GM19463 (cell line): ENCODE results near the gene PDZRN4.

Source experiments
- ATAC-seq: cut with Tn5 transposase; IDR thresholded peaks from one replicate; pipeline ENCODE4 v1.9.1; 2021; ENCODE audit warnings: mild to moderate bottlenecking, moderate library complexity; ENCODE audit not compliant: unreplicated experiment

The PDZRN4 gene

GRCh38 chr12:41442896-41443295, 254.8 kb downstream of the PDZRN4 start:
- no peak for ATAC-seq

DNA sequence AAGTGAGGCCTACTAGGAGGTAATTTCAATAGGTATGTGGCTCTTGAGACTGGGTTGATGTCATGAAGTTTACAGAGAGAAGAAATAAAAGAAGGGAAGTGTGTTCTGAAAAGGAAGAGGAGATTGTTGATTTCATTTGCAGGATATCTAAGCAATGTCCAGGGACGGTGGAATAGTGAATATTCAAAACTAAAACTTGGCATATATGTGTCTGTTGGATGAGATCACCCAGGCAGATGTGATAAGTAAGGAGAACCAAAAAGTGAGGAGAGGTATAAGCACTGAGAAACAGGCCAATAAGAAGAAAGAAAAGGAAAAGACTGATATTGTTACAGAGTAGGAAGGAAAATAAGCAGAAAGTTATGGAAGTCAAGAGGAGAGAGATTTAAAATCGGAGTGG, 255.6 kb downstream of the PDZRN4 start:
- ATAC-seq = no peak

DNA sequence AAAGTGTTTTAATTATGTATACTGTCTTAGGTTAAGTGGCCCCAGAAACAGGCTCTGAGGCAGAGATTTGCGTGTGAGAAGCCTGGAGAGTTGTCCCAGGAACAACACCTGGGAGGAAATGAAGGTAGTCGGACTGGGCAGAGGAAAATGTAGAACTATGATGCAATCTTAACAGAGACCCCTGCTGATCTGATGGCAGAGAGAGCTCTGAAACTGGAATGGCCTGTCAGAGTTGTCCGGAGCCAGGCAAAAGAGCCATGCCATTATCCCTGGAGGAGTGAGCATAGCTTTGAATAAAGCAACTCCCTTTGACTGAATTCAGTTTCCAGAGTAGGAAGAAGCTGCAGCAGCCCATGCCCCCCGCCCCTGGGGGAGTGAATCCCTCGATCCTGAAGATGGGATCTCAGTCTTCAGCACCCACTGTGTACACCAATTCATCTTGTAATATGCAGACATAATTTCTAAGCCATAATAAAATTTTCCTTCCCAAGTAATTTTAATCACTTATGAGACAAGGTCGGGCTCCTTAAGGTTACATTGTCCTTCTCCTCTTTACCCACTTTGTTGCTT, 264.8 kb downstream of the PDZRN4 start:
- no peak for ATAC-seq

DNA sequence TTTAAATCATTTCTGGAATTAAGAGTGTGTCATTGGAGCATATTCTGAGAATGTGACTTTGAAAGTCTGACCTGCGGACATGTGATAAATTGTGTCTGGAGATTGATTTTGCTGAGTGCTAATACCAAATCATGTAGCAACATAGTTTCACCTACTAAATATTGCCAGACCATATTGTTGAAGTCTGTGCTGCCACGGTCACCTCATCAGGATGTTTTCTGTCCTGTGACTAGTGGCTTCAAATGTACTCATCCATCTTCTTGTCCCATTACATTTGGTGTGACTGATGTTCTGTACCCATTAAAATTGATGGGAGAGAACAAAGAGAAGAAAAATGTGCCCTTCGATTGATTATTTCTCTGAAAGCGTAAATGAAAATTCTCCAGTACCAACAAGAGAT, 265.3 kb downstream of the PDZRN4 start:
- ATAC-seq = no peak

DNA sequence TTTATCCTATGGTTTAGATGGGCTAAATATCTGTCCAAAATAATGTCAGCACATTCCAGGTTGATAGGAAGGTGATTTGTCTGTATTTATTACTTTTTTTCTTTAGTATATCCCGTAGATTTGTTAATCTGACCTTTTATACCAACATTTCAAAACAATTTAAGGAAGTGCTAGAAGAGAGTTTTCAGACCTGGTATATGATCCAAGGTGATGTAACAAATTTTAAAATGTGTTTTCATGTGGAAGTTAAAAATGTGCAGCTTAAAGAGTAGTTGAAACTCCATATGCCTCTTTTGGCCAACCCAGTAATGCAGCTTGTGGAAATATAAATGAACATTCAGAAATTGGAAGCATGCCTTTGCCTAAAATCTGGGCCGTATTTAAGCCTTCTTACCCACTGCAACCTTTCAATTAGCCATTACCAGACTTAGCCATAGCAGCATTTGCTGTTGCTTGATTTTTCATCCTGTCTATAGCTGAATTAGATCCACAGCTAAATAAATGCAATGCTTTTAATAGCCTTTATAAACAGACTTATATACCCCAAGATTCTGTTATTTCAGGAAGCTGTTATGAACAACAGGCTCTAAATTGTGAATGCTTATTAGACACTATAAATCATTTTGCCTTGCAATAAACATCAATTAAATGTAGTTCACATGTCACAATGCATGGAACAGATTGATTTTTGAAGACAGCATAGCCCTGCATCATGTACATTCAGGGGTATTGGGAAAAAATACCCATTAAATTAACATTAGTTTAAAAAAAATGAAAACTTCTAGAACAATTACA, 271.2 kb downstream of the PDZRN4 start:
- no peak for ATAC-seq

GRCh38 chr12:41459906-41460214, 271.7 kb downstream of the PDZRN4 start:
- no peak for ATAC-seq

DNA sequence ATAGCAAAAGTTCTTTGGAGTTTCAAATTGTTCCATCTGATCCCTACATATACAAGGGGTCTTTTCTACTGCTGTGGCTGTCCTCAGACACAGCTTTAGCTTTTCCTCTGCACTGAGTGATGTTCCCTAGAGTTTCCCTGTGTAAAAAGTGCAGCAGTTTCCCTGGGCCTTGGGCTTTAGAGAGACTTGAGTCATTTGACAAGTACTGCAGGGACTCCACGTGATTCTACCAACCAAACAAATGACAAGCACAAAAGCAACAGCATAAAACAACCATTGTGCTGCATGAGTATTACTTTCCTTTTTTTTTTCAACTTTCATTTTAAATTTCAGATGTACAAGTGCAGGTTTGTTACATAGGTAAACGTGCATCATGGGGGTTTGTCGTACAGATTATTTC, 272.8 kb downstream of the PDZRN4 start:
- no peak for ATAC-seq

GRCh38 chr12:41462312-41462711, 274.2 kb downstream of the PDZRN4 start:
- no peak for ATAC-seq

DNA sequence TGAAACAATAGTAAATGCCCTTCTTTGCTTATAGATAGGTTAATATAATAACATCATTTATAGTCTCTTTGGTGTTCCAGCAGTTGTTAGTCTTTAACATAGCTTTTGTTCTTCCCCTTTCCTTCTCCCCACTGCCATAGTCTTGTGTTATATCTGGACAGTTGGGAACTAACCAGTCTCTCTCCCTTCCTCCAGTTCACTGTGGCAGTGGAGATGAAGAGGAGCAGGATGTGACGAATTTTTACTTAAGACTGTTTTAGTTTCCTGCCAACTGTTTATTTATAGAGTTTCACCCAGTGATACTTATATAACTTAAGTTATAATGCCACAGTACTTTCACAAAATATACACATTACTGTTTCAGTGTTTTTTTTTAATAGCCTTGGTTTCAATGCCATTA, 277.4 kb downstream of the PDZRN4 start:
- ATAC-seq = no peak

DNA sequence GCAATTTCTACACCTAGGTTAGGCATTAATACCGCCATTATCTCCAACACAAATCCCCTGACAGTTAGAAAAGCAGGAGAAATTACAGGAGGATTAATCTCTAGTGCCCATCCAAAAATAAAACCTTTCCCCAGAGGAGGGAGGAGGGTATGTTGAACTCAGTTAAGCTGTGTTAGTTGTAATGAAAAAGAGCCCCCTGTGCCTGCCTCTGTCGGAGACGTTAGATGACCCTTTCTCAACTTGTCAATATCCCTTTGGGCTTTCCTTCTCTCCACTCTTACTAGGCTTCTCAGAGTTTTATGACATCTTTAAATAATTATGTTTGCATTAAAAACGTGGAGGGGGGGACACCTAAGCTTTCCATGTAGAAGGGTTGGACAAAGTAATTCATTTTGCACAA, 278.2 kb downstream of the PDZRN4 start:
- no peak for ATAC-seq

DNA sequence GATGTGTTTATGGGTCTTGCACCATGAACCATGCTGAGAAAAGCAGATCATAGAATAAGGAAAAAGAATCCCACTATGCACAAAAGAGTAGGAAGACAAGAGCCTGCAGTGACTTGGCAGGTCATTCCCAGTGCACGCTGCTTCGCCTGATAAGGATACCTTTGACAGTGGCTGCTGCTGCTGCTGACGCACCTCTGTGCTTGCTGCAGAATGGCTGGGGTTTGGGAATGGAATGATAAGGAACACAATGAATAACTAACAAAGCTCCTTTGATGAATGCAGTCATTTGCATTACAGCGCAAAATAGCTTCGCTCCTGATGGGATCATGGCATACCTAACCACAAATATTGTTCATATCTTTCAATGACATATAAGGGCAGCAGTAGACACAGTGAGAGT, 278.7 kb downstream of the PDZRN4 start:
- no peak for ATAC-seq

GRCh38 chr12:41467591-41468325, 279.6 kb downstream of the PDZRN4 start:
- no peak for ATAC-seq

GRCh38 chr12:41468341-41468740, 280.2 kb downstream of the PDZRN4 start:
- no peak for ATAC-seq

- no peak for ATAC-seq
These were observed 280.6 kb downstream of the PDZRN4 start for GRCh38 chr12:41468756-41469155.

DNA sequence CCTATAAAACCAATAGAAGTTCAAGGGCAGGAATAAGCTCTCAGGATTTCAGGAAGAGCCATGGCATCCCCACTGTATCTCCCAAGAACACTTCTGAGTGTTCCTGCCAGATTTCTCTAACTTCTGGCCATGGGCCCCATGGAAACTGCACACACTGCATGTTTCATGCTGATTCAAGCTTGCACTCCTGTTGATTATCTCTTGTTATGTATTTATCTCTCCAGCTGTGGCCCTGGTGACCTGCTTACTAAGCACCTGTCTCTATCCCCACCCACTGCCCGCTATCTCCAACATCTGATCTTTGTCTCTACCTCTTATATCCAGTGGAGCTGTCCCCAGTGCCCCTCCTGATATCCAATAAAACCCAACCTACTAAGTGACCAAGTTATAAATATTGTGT, 285.3 kb downstream of the PDZRN4 start:
- ATAC-seq = no peak

DNA sequence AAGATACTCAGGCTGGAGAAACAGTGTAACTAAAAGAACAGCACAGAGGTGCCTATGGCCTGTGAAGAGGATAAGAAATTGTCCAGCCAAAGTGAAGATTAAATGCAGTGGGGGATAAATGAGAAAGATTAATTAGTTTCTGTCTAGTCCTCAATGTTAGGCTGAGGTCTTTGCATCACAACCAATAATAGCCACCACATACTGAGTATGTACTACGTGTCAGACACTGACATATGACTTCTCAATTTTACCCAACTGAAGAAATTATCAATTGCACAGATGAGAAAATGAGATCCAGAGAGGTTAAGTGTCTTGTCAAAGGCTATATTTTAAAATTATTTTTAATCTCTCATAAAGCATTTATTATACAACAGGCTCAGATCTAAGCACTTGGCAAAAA, 285.9 kb downstream of the PDZRN4 start:
- no peak for ATAC-seq

- ATAC-seq = no peak
These were observed 288.6 kb downstream of the PDZRN4 start for GRCh38 chr12:41476499-41477439.

GRCh38 chr12:41479426-41479825, 291.3 kb downstream of the PDZRN4 start:
- no peak for ATAC-seq

DNA sequence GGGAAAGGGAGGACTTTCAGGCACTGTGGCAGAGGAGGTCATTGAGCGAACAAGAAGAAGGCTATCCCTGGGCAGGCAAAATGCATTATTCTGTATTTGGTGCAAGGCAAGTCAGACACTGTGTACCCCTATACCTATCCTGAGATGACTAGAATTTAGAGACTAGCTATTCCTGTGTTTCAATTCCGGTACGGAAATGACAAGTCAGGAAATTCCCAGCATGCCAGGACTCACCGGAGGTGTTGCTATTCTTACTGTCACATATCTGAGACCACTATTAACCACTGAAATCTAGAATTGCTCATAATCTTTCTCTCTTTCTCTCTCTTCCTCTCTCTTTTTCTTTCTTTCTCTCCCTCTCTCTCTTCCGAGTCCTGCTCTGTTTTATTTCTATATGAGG, 297.1 kb downstream of the PDZRN4 start:
- no peak for ATAC-seq

GRCh38 chr12:41486718-41487117, 298.6 kb downstream of the PDZRN4 start:
- ATAC-seq = no peak

DNA sequence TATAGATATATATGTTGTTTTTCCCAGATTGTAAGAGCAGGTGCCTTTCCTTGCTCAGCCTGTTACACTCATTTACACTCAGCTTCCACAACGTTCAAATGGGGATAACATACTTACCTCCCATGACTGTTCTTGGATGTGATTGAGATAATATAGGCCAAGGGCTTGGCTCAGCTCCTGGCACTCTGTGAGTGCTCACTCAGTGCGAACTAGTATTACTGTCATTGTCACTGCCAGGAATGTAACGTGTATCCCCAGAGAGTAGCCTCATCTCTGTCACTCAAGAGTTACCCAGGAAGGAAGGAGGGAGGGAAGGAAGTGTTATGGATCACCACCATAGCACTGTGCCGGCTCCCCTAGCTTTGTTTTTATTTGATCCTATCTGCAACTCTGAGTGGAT, 307.9 kb downstream of the PDZRN4 start:
- no peak for ATAC-seq
